Measurements from ENCODE around the gene RILP.

RILP gene

GRCh38 chr17:1648173-1648962 is 1.3 kb downstream of the RILP start:
- no peak for DNase-seq

- no peak for DNase-seq
Observed at GRCh38 chr17:1647802-1648171, 1.9 kb downstream of the RILP start.

- DNase-seq: no peak
Observed at GRCh38 chr17:1646199-1646875, 3.3 kb downstream of the RILP start.

GRCh38 chr17:1645207-1646171 is 4.2 kb downstream of the RILP start, which contains the start of gene SCARF1:
Gene SCARF1, minus strand, starts transcription at chr17:1645732. Its CDS starts 35 bp downstream, at chr17:1645697.
- no peak for DNase-seq

GRCh38 chr17:1644493-1645206 is 5.0 kb downstream of the RILP start:
- no peak for DNase-seq

GRCh38 chr17:1643999-1644492 is 5.6 kb downstream of the RILP start:
- DNase-seq: no peak

GRCh38 chr17:1643293-1643998 is 6.2 kb downstream of the RILP start:
- DNase-seq: peak; percentile 31 to 61 (median 52)

GRCh38 chr17:1641065-1641403 is 8.6 kb downstream of the RILP start:
- DNase-seq: no peak

- DNase-seq: no peak
Observed at GRCh38 chr17:1640329-1641064, 9.2 kb downstream of the RILP start.

- DNase-seq: no peak
Observed at GRCh38 chr17:1639549-1640180, 10.0 kb downstream of the RILP start.

GRCh38 chr17:1638624-1639300 is 10.9 kb downstream of the RILP start:
- no peak for DNase-seq

- no peak for DNase-seq
Observed at GRCh38 chr17:1638171-1638590, 11.5 kb downstream of the RILP start.

GRCh38 chr17:1636732-1637285 is 12.9 kb downstream of the RILP start:
- DNase-seq: no peak

- no peak for DNase-seq
Observed at GRCh38 chr17:1635675-1636465, 13.8 kb downstream of the RILP start.

GRCh38 chr17:1634841-1635650 is 14.6 kb downstream of the RILP start:
- no peak for DNase-seq

- DNase-seq: no peak
Observed at GRCh38 chr17:1630662-1631061, 19.0 kb downstream of the RILP start.

GRCh38 chr17:1629504-1630310 is 20.0 kb downstream of the RILP start:
- peak; percentile 41 to 70 (median 62) for DNase-seq

Measured in activated CD4-positive, CD25-positive, alpha-beta regulatory T cell (primary cell).